Ectodermal cell (in vitro differentiated cells): Measurements from ENCODE around the gene ATXN3.

Experiments
- H3K27ac ChIP-seq: 2 replicates; pipeline ENCODE4 v1.7.0; 2013; ENCODE audit warnings: mild to moderate bottlenecking, low read depth, low read length; ENCODE audit not compliant: insufficient read depth, poor library complexity, severe bottlenecking
- H3K27me3 ChIP-seq: 2 replicates; pipeline ENCODE4 v1.7.0; 2013; ENCODE audit warnings: mild to moderate bottlenecking, low read length; ENCODE audit not compliant: insufficient read depth, control insufficient read depth, poor library complexity, severe bottlenecking
- H3K36me3 ChIP-seq: one replicate; pipeline ENCODE4 v1.7.0; 2013; ENCODE audit warnings: low read length; ENCODE audit not compliant: control insufficient read depth, insufficient read depth
- H3K4me1 ChIP-seq: one replicate; pipeline ENCODE4 v1.7.0; 2013; ENCODE audit warnings: low read length; ENCODE audit not compliant: control insufficient read depth, insufficient read depth
- H3K4me3 ChIP-seq: 2 replicates; pipeline ENCODE4 v1.7.0; 2013; ENCODE audit warnings: low read depth, low read length, control low read depth; ENCODE audit not compliant: insufficient read depth
- H3K9me3 ChIP-seq: 2 replicates; pipeline ENCODE4 v1.7.0; 2013; ENCODE audit warnings: mild to moderate bottlenecking, low read length, moderate library complexity; ENCODE audit not compliant: control insufficient read depth
- WGBS, 2 experiments: methylation state at CpG; one replicate each; pipeline ENCODE4 v1.1.7; 2013; ENCODE audit warnings: missing lambda C conversion rate in 2 of 2; 5-methylcytosine and 5-hydroxymethylcytosine counted together

Gene ATXN3

GRCh38 chr14:92010644-92011043, 95.7 kb downstream of the ATXN3 start:
- no peak overlapping the region for H3K27ac ChIP-seq
- 90 to 98% methylated on average over 3 of the region's 3 CpGs for WGBS, 2 experiments
- no peak overlapping the region for H3K4me3 ChIP-seq
- H3K9me3 ChIP-seq = no peaks in the 10 kb centered on the region
- H3K4me1 ChIP-seq = no peaks in the 10 kb centered on the region
- H3K36me3 ChIP-seq = peaks cover 10% of the 10 kb centered on the region
- H3K27me3 ChIP-seq = no peaks in the 10 kb centered on the region

- H3K4me1 ChIP-seq = no peaks in the 10 kb centered on the region
- peaks cover 10% of the 10 kb centered on the region for H3K36me3 ChIP-seq
- H3K9me3 ChIP-seq = no peaks in the 10 kb centered on the region
- H3K27me3 ChIP-seq = no peaks in the 10 kb centered on the region
- WGBS, 2 experiments = no CpG with 5 or more reads among the region's 1 CpG
- H3K27ac ChIP-seq = no peak overlapping the region
- no peak overlapping the region for H3K4me3 ChIP-seq
Observed at GRCh38 chr14:92009604-92010003, 96.8 kb downstream of the ATXN3 start.
